H1 (cell line): ENCODE results near the gene SH3PXD2A. TPM values are rescaled to one million over a fixed set of nuclear protein-coding genes. Genes with fewer than 3 reads are reported as not detected.

Experiments used
- BACH1 ChIP-seq: IDR thresholded peaks from 2 replicates; pipeline ENCODE4 v1.6.1; 2012; ENCODE audit warnings: low read length, improper control_type of control experiment
- GTF2F1 ChIP-seq: IDR thresholded peaks from 2 replicates; pipeline ENCODE4 v1.6.1; 2012; ENCODE audit warnings: low read depth, low read length, improper control_type of control experiment, borderline replicate concordance
- JUND ChIP-seq: IDR thresholded peaks from 2 replicates; pipeline ENCODE4 v1.6.1; 2011; ENCODE audit warnings: mild to moderate bottlenecking, improper control_type of control experiment, low read length
- NANOG ChIP-seq: IDR thresholded peaks from 2 replicates; pipeline ENCODE4 v1.6.1; 2011; ENCODE audit warnings: low read length, low read depth, mild to moderate bottlenecking, inconsistent platforms; ENCODE audit not compliant: insufficient read depth, poor library complexity, severe bottlenecking
- NRF1 ChIP-seq: IDR thresholded peaks from 2 replicates; pipeline ENCODE4 v1.6.1; 2011; ENCODE audit warnings: mild to moderate bottlenecking, low read depth, low read length, improper control_type of control experiment
- RXRA ChIP-seq: IDR thresholded peaks from 2 replicates; pipeline ENCODE4 v1.6.1; 2011; ENCODE audit warnings: low read depth, mild to moderate bottlenecking, low read length, moderate library complexity; ENCODE audit not compliant: insufficient read depth
- SP2 ChIP-seq: IDR thresholded peaks from 2 replicates; pipeline ENCODE4 v1.6.1; 2012; ENCODE audit warnings: mild to moderate bottlenecking, low read length, inconsistent platforms
- SP4 ChIP-seq: IDR thresholded peaks from 2 replicates; pipeline ENCODE4 v1.6.1; 2012; ENCODE audit warnings: low read length, inconsistent platforms
- SUZ12 ChIP-seq: fragments of 200-600 bp; sonication (generic); IDR thresholded peaks from 2 replicates; pipeline ENCODE4 v1.6.1; 2012; ENCODE audit warnings: mild to moderate bottlenecking, inconsistent platforms, low read length, moderate library complexity, mixed read lengths
- TBP ChIP-seq: IDR thresholded peaks from 2 replicates; pipeline ENCODE4 v1.6.1; 2011; ENCODE audit warnings: low read depth, low read length, improper control_type of control experiment
- ZNF274 ChIP-seq: IDR thresholded peaks from 2 replicates; pipeline ENCODE4 v1.7.0; 2012; ENCODE audit warnings: low read length, borderline replicate concordance; ENCODE audit errors: extremely low read depth
- polyA plus RNA-seq, 7 experiments: library from polyadenylated mRNA; depleted of rRNA in 3 of 7; stranded (reverse) in 5 of 7; unstranded in 2 of 7; fragments of >200 nt in 5 of 7; fragments of 200-250 nt in 2 of 7; gene quantifications; 1 replicate in 5 of 7; 2 replicates in 1 of 7; 4 replicates in 1 of 7; pipeline versions ENCODE4 v1.2.1 to v1.2.3, GENCODE V29; 2011 to 2013; ENCODE audit warnings: missing spikeins in 2 of 7, mixed read lengths in 2 of 7
- total RNA-seq: library from RNA; stranded (reverse); fragmentation: NEBNext Ultra II Directional; extraction: Animal tissue kit (Norgen Biotek cat#: 25700); gene quantifications from 2 replicates; pipeline ENCODE4 v1.2.1, GENCODE V29; 2021
- TF ChIP-seq, protein P1 (sequence below): fragments of 300-600 bp; sonication (generic); IDR thresholded peaks from 2 replicates; pipeline ENCODE4 v1.7.1; 2012; ENCODE audit warnings: low read length, moderate library complexity, mild to moderate bottlenecking, inconsistent platforms; ENCODE audit not compliant: insufficient replicate concordance

SH3PXD2A gene
- total and polyA plus RNA-seq, 2 of the 8 experiments (the other 6 are each of a cell fraction or from before 2014, with no cell fraction given), result 5.4 to 16.3 TPM

GRCh38 chr10:103688491-103688890 lies 166.9 kb downstream of the SH3PXD2A start (continued):
- TF ChIP-seq, protein P1, sequence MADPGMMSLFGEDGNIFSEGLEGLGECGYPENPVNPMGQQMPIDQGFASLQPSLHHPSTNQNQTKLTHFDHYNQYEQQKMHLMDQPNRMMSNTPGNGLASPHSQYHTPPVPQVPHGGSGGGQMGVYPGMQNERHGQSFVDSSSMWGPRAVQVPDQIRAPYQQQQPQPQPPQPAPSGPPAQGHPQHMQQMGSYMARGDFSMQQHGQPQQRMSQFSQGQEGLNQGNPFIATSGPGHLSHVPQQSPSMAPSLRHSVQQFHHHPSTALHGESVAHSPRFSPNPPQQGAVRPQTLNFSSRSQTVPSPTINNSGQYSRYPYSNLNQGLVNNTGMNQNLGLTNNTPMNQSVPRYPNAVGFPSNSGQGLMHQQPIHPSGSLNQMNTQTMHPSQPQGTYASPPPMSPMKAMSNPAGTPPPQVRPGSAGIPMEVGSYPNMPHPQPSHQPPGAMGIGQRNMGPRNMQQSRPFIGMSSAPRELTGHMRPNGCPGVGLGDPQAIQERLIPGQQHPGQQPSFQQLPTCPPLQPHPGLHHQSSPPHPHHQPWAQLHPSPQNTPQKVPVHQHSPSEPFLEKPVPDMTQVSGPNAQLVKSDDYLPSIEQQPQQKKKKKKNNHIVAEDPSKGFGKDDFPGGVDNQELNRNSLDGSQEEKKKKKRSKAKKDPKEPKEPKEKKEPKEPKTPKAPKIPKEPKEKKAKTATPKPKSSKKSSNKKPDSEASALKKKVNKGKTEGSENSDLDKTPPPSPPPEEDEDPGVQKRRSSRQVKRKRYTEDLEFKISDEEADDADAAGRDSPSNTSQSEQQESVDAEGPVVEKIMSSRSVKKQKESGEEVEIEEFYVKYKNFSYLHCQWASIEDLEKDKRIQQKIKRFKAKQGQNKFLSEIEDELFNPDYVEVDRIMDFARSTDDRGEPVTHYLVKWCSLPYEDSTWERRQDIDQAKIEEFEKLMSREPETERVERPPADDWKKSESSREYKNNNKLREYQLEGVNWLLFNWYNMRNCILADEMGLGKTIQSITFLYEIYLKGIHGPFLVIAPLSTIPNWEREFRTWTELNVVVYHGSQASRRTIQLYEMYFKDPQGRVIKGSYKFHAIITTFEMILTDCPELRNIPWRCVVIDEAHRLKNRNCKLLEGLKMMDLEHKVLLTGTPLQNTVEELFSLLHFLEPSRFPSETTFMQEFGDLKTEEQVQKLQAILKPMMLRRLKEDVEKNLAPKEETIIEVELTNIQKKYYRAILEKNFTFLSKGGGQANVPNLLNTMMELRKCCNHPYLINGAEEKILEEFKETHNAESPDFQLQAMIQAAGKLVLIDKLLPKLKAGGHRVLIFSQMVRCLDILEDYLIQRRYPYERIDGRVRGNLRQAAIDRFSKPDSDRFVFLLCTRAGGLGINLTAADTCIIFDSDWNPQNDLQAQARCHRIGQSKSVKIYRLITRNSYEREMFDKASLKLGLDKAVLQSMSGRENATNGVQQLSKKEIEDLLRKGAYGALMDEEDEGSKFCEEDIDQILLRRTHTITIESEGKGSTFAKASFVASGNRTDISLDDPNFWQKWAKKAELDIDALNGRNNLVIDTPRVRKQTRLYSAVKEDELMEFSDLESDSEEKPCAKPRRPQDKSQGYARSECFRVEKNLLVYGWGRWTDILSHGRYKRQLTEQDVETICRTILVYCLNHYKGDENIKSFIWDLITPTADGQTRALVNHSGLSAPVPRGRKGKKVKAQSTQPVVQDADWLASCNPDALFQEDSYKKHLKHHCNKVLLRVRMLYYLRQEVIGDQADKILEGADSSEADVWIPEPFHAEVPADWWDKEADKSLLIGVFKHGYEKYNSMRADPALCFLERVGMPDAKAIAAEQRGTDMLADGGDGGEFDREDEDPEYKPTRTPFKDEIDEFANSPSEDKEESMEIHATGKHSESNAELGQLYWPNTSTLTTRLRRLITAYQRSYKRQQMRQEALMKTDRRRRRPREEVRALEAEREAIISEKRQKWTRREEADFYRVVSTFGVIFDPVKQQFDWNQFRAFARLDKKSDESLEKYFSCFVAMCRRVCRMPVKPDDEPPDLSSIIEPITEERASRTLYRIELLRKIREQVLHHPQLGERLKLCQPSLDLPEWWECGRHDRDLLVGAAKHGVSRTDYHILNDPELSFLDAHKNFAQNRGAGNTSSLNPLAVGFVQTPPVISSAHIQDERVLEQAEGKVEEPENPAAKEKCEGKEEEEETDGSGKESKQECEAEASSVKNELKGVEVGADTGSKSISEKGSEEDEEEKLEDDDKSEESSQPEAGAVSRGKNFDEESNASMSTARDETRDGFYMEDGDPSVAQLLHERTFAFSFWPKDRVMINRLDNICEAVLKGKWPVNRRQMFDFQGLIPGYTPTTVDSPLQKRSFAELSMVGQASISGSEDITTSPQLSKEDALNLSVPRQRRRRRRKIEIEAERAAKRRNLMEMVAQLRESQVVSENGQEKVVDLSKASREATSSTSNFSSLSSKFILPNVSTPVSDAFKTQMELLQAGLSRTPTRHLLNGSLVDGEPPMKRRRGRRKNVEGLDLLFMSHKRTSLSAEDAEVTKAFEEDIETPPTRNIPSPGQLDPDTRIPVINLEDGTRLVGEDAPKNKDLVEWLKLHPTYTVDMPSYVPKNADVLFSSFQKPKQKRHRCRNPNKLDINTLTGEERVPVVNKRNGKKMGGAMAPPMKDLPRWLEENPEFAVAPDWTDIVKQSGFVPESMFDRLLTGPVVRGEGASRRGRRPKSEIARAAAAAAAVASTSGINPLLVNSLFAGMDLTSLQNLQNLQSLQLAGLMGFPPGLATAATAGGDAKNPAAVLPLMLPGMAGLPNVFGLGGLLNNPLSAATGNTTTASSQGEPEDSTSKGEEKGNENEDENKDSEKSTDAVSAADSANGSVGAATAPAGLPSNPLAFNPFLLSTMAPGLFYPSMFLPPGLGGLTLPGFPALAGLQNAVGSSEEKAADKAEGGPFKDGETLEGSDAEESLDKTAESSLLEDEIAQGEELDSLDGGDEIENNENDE, result no peak
- TF ChIP-seq RXRA (no peak), JUND (no peak), SP4 (no peak), ZNF274 (no peak), SUZ12 (no peak), BACH1 (no peak), NRF1 (no peak), GTF2F1 (no peak), SP2 (no peak), NANOG (no peak), TBP (no peak)
- TF ChIP-seq, all 59 proteins: peak for 0
